ENCODE data around the gene SEMA4D. TPM values are rescaled to one million over a fixed set of nuclear protein-coding genes. Genes with fewer than 3 reads are reported as not detected.

Gene SEMA4D
- total and polyA plus RNA-seq, 4 donors = 30.9 to 124 (median 89.0) TPM

DNA sequence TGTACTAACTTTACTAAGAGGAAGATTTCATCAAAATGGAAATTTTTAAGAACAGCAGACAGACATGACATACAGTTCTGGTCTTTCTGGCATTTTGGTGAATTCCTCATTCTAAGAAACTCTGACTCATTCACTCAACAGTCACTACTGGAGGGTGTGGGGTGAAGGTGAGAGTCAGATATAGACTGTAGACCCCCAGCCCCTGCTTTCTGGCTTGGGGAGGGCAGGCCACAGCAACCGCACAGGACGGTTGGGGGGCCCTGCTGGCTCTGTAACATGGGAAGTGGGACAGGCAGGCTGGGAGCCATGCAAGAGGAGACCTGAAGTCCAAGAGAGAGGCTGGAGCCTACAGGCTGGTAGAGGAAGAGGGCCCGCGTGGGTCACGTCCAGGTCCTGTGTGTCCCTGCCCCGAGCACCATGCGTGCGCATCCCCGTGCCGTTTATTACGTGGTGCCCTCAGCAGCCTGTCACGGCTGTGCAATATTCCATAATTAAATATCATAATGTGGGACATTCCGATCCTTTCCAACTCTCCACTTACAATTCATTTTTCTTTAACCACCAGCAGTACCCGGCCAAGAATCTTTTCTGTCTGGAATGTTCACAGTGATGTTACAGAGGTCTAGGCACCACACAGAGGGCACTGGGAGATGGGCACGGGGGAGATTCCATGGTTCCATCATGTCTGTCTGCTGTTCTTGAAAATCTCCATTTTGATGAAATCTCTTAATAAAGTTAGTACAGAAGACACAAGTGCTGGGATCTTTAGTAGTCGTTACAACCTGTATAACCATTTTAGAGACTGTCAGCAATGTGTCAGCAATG is 75.5 kb downstream of the SEMA4D start:
- H3K4me3 ChIP-seq (ENCODE audit: low read depth, low read length) = no peak overlapping the region
- peaks cover 8% of the 10 kb centered on the region for H3K36me3 ChIP-seq (ENCODE audit: control insufficient read depth, insufficient read depth, low read length)
- DNase-seq (ENCODE audit: low read depth in 4 of 6, low spot score in 6 of 6) = no peak
- WGBS (ENCODE audit: insufficient coverage) = 93% methylated on average over 14 of the region's 16 CpGs
- no peaks in the 10 kb centered on the region for H3K9me3 ChIP-seq (ENCODE audit: control insufficient read depth, insufficient read depth, low read length)
- no peak overlapping the region for H3K27ac ChIP-seq (ENCODE audit: low read depth, low read length)
- peaks cover 22% of the 10 kb centered on the region for H3K4me1 ChIP-seq (ENCODE audit: control insufficient read depth, insufficient read depth, low read length)
- no peaks in the 10 kb centered on the region for H3K27me3 ChIP-seq (ENCODE audit: control insufficient read depth, insufficient read depth, low read length)

DNA sequence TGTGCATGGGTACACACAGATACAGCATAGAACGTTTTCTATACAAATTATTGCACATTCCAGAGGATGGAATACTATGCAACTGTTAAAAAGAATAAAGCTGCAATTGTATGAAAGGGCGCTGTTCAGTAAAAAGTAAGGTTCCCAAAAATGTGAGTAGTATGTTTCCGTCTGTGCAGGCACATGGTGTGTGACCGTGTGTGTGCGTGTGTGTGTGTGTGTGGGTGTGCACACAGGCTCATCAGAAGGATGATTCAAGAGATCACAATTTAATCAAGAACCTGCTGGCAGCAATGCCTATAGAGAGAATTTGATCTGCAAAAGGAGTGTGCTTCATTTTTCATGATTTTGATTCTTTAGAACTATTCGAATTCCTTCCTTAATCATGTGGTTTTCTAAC is 76.3 kb downstream of the SEMA4D start:
- Histone ChIP-seq H3K27me3 (ENCODE audit: control insufficient read depth, insufficient read depth, low read length) (no peaks in the 10 kb centered on the region), H3K27ac (ENCODE audit: low read depth, low read length) (no peak overlapping the region), H3K36me3 (ENCODE audit: control insufficient read depth, insufficient read depth, low read length) (peaks cover 8% of the 10 kb centered on the region), H3K4me1 (ENCODE audit: control insufficient read depth, insufficient read depth, low read length) (peaks cover 20% of the 10 kb centered on the region), H3K9me3 (ENCODE audit: control insufficient read depth, insufficient read depth, low read length) (no peaks in the 10 kb centered on the region), H3K4me3 (ENCODE audit: low read depth, low read length) (no peak overlapping the region)
- DNase-seq (ENCODE audit: low read depth in 4 of 6, low spot score in 6 of 6) = no peak
- WGBS (ENCODE audit: insufficient coverage) = 96% methylated on average over 4 of the region's 6 CpGs

DNA sequence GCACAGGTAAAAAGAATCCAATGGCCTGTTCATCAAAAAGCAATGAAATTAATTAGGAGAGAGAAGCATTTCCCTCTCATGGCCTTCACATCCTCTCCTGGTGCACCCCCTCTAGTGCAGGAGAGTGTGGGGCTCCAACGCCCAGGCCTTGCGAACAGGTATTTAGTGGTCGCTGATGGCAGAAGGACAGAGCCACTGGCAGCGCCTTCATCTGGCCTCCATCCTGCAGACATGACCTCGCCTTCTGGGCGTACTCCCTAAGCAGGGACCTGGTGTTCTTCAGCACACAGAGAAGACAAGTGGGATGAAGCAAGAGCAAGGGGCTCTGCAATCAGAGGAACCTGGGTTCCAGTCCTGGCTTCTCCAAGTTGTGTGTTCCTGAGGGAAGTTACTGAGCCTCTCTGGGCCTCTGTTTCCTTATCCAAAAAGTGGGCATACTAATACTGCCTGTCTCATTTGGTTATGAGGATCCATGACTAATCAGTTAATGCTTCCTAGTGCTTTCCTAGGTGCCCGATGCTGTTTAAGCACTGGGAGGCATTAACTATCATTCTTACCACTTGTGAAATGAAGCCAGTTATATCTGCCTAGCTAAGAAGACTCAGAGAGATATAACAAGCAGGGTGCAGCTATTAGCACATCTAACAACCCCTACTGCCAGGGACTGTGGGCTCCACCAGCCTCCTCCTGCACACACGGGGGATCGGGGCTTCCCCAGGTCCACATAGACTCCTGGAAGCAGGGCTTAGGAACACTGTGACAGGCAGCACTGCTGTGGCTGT is 77.3 kb downstream of the SEMA4D start:
- no peak overlapping the region for H3K27ac ChIP-seq (ENCODE audit: low read depth, low read length)
- H3K36me3 ChIP-seq (ENCODE audit: control insufficient read depth, insufficient read depth, low read length) = peaks cover 4% of the 10 kb centered on the region
- no peaks in the 10 kb centered on the region for H3K9me3 ChIP-seq (ENCODE audit: control insufficient read depth, insufficient read depth, low read length)
- H3K4me3 ChIP-seq (ENCODE audit: low read depth, low read length) = no peak overlapping the region
- DNase-seq (ENCODE audit: low read depth in 4 of 6, low spot score in 6 of 6) = no peak
- H3K4me1 ChIP-seq (ENCODE audit: control insufficient read depth, insufficient read depth, low read length) = peaks cover 10% of the 10 kb centered on the region
- no peaks in the 10 kb centered on the region for H3K27me3 ChIP-seq (ENCODE audit: control insufficient read depth, insufficient read depth, low read length)
- 92% methylated on average over 8 of the region's 9 CpGs for WGBS (ENCODE audit: insufficient coverage)

DNA sequence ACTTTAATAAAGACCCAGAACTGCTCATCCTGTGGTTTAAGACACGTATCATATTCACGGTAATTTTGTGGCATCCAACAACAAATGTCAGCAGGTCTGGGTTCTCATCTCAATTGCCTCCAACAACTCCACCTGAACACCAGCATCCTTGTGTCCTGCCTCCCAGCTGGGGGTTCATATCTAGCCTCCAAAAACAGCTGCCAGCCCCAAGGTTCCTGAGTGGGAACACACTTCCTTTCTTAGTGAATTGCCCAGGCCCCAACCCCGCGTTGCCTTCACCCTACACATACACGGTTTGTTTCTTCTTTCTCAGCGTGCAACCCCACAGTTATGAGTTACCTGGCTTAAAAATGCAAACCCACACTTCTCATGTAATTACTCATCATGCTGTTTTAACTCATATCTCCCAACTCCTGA is 77.9 kb downstream of the SEMA4D start:
- Histone ChIP-seq H3K27me3 (ENCODE audit: control insufficient read depth, insufficient read depth, low read length) (no peaks in the 10 kb centered on the region), H3K4me3 (ENCODE audit: low read depth, low read length) (no peak overlapping the region), H3K4me1 (ENCODE audit: control insufficient read depth, insufficient read depth, low read length) (peaks cover 4% of the 10 kb centered on the region), H3K9me3 (ENCODE audit: control insufficient read depth, insufficient read depth, low read length) (no peaks in the 10 kb centered on the region), H3K27ac (ENCODE audit: low read depth, low read length) (no peak overlapping the region), H3K36me3 (ENCODE audit: control insufficient read depth, insufficient read depth, low read length) (peaks cover 4% of the 10 kb centered on the region)
- DNase-seq (ENCODE audit: low read depth in 4 of 6, low spot score in 6 of 6) = no peak
- WGBS (ENCODE audit: insufficient coverage) = 92% methylated on average over 6 of the region's 6 CpGs

DNA sequence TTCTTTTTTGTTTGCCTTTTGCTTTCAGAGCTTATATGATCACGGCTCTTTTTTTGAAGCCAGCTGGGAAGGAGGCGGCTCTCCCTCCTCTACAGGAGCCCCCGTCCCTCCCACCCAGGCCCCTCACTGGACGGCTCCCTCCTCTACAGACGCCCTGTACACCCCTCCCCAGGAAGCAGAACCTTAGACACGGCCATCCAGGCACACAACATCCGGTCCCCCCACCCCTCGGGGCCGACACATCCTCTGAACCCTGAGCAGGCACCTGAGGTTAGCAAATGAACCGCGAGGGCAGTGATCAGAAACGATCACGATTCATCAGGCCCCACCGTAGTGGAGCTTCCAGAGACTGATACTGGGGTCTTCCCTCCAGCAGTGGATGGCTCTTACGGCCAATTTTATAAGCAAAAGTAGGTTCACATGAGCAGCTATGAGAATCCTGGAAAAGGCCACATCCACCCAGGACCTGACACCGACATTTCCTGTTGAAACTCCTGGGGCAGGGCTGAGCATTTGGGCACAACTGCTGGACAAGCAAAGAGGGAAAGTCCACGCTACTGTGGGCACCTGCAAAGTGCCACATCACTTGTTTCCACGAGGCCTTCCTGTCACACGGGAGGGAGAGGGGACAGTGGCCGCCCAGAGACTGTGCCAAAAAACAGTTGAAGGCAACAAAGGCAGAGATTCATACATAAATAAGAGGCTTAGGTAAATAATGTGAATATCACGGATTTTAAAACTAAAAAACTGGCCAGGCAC is 78.9 kb downstream of the SEMA4D start:
- Histone ChIP-seq H3K27me3 (ENCODE audit: control insufficient read depth, insufficient read depth, low read length) (no peaks in the 10 kb centered on the region), H3K4me3 (ENCODE audit: low read depth, low read length) (no peak overlapping the region), H3K9me3 (ENCODE audit: control insufficient read depth, insufficient read depth, low read length) (no peaks in the 10 kb centered on the region), H3K27ac (ENCODE audit: low read depth, low read length) (no peak overlapping the region), H3K36me3 (ENCODE audit: control insufficient read depth, insufficient read depth, low read length) (peaks cover 4% of the 10 kb centered on the region), H3K4me1 (ENCODE audit: control insufficient read depth, insufficient read depth, low read length) (peaks cover 13% of the 10 kb centered on the region)
- DNase-seq (ENCODE audit: low read depth in 4 of 6, low spot score in 6 of 6) = no peak
- 70% methylated on average over 14 of the region's 21 CpGs for WGBS (ENCODE audit: insufficient coverage)

DNA sequence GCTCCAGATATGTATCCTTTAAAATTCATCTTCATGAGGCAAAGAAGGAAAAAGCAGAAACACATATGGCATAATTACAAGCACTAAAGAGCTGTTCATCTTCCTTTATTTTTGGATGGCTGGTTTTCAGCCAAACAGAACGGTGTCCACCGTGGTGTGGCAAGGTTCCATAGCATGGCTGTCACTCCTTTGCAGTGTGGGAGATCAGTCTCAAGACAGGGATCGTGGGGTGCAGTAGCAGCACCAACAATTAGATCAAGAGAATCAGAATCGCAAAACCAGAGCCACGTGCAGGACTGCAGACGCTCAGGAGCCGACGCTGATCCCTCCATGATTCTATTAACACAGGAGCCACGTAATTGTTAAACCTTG is 79.5 kb downstream of the SEMA4D start:
- H3K27me3 ChIP-seq (ENCODE audit: control insufficient read depth, insufficient read depth, low read length) = no peaks in the 10 kb centered on the region
- WGBS (ENCODE audit: insufficient coverage) = 39% methylated on average over 4 of the region's 9 CpGs
- no peaks in the 10 kb centered on the region for H3K9me3 ChIP-seq (ENCODE audit: control insufficient read depth, insufficient read depth, low read length)
- no peak overlapping the region for H3K4me3 ChIP-seq (ENCODE audit: low read depth, low read length)
- no peak overlapping the region for H3K27ac ChIP-seq (ENCODE audit: low read depth, low read length)
- peak in 1 of 6 donors; percentile 18 for DNase-seq (ENCODE audit: low read depth in 4 of 6, low spot score in 6 of 6)
- H3K36me3 ChIP-seq (ENCODE audit: control insufficient read depth, insufficient read depth, low read length) = peaks cover 4% of the 10 kb centered on the region
- H3K4me1 ChIP-seq (ENCODE audit: control insufficient read depth, insufficient read depth, low read length) = peaks cover 15% of the 10 kb centered on the region

DNA sequence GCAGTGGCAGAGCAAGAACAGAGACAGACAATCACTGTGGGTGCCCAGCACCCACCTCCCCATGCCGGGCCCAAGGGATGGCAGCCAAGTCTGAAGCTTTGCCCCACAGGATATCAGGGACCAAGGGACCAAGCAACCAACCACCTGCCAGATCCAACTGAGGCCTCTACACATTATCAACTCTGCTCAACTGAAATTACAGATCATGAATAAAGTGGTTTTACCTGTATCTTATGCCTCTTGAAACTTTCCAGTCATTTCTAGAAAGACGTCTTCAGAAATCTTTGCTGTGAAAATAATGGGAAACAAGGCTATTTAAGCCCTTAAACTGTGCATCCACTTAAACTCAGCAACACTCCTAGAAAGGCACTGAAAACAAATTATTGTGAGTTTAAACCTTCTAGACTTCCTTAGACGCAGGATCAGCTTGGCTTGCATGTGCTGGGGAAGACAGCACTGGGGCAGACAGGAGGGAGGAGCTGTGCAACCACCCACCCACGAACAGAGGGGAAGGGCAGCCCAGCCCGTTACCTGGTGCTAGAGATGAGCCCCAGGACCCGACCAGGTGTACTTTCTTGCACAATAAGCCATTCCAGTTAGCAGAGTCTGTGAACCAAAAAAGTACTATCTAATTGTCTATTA is 80.0 kb downstream of the SEMA4D start:
- no peak overlapping the region for H3K4me3 ChIP-seq (ENCODE audit: low read depth, low read length)
- H3K4me1 ChIP-seq (ENCODE audit: control insufficient read depth, insufficient read depth, low read length) = peaks cover 18% of the 10 kb centered on the region

DNA sequence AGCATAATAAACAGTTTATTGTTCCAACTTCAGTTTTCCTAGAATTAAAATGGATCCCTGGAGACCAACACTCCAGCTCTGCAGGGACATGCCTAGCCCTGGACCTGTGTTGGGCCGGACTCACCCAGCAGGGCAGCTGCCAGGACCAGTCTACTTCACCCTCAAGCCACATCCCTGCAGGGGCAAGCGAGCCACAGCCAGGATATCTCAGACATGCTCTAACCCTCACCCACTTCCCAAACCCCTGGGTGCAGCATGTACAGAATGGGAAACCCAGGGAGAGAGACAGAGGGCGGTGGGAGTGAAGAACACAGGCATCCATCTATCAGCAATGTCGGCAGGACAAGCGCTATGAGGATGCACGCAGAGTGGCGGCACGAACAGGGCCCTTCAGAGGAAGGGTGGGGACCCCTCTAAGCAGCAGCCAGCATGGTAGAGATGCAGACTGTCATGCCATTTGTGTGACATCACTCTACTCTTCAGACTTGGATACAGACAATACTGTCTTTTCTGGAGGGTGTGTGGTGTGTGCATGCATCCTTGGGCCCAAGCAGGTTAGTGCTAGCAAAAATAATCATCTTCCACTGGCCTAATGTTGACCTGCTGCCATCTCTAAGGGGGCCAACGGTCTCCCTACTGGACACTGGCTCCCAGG is 83.1 kb downstream of the SEMA4D start:
- Histone ChIP-seq H3K4me3 (ENCODE audit: low read depth, low read length) (no peak overlapping the region), H3K27ac (ENCODE audit: low read depth, low read length) (no peak overlapping the region), H3K36me3 (ENCODE audit: control insufficient read depth, insufficient read depth, low read length) (no peaks in the 10 kb centered on the region), H3K27me3 (ENCODE audit: control insufficient read depth, insufficient read depth, low read length) (no peaks in the 10 kb centered on the region), H3K9me3 (ENCODE audit: control insufficient read depth, insufficient read depth, low read length) (no peaks in the 10 kb centered on the region), H3K4me1 (ENCODE audit: control insufficient read depth, insufficient read depth, low read length) (peaks cover 24% of the 10 kb centered on the region)
- no peak for DNase-seq (ENCODE audit: low read depth in 4 of 6, low spot score in 6 of 6)
- WGBS (ENCODE audit: insufficient coverage) = 86% methylated on average over 9 of the region's 9 CpGs

More for the DNA sequence above, 80.0 kb downstream of the SEMA4D start:
- no peak for DNase-seq (ENCODE audit: low read depth in 4 of 6, low spot score in 6 of 6)
- 75% methylated on average over 3 of the region's 6 CpGs for WGBS (ENCODE audit: insufficient coverage)
- Histone ChIP-seq H3K27ac (ENCODE audit: low read depth, low read length) (no peak overlapping the region), H3K36me3 (ENCODE audit: control insufficient read depth, insufficient read depth, low read length) (peaks cover 4% of the 10 kb centered on the region), H3K27me3 (ENCODE audit: control insufficient read depth, insufficient read depth, low read length) (no peaks in the 10 kb centered on the region), H3K9me3 (ENCODE audit: control insufficient read depth, insufficient read depth, low read length) (no peaks in the 10 kb centered on the region)
